HepG2 (cell line): Measurements from ENCODE around the gene AKT2. TPM values are rescaled to one million over a fixed set of nuclear protein-coding genes. Genes with fewer than 3 reads are reported as not detected.

Experiments used
- HOXA3 ChIP-seq: sonication (generic); formaldehyde crosslinking; IDR thresholded peaks from 2 replicates; pipeline ENCODE4 v1.5.0; 2020; ENCODE audit warnings: missing genetic modification reagents
- KDM2A ChIP-seq: sonication (generic); formaldehyde crosslinking; IDR thresholded peaks from 2 replicates; pipeline ENCODE4 v1.4.0; 2020; ENCODE audit warnings: low read depth, missing genetic modification reagents, borderline replicate concordance
- POLR2AphosphoS2 ChIP-seq: IDR thresholded peaks from 2 replicates; pipeline ENCODE4 v1.6.1; 2011; ENCODE audit warnings: low read depth, low read length, improper control_type of control experiment
- RARA ChIP-seq: IDR thresholded peaks from 2 replicates; pipeline ENCODE4 v1.6.1; 2016; ENCODE audit warnings: missing genetic modification reagents, missing compliant biosample characterization
- SP1 ChIP-seq, 2 experiments: fragments of 450-650 bp in 1 of 2; sonication (generic) in 1 of 2; formaldehyde crosslinking in 1 of 2; IDR thresholded peaks; 2 replicates each; pipeline versions ENCODE4 v1.4.0 to v1.6.1; 2016 to 2020; ENCODE audit warnings: missing genetic modification reagents in 1 of 2
- ZGPAT ChIP-seq: IDR thresholded peaks from 2 replicates; pipeline ENCODE4 v1.6.1; 2016; ENCODE audit warnings: mild to moderate bottlenecking
- ZNF205 ChIP-seq: IDR thresholded peaks from 2 replicates; pipeline ENCODE4 v1.6.1; 2018; ENCODE audit warnings: missing biosample characterization, missing genetic modification reagents
- ZNF350 ChIP-seq: sonication (generic); formaldehyde crosslinking; IDR thresholded peaks from 2 replicates; pipeline ENCODE4 v1.4.0; 2020; ENCODE audit warnings: mild to moderate bottlenecking, low read depth, missing genetic modification reagents, borderline replicate concordance
- ZNF549 ChIP-seq: sonication (generic); formaldehyde crosslinking; IDR thresholded peaks from 2 replicates; pipeline ENCODE4 v1.5.0; 2020; ENCODE audit warnings: missing genetic modification reagents
- polyA plus RNA-seq, 8 experiments: library from polyadenylated mRNA; depleted of rRNA in 3 of 8; stranded (reverse) in 7 of 8; unstranded in 1 of 8; fragments of >200 nt; fragmentation: Illumina TruSeq in 4 of 8; extraction: Trizol in 4 of 8; gene quantifications; 2 replicates each; pipeline versions ENCODE4 v1.2.1 to v1.2.3, GENCODE V29; 2011 to 2016; ENCODE audit warnings: low read depth in 4 of 8, missing spikeins in 1 of 8, mixed read lengths in 1 of 8; ENCODE audit not compliant: insufficient read depth in 1 of 8
- total RNA-seq, 5 experiments: library from RNA; depleted of rRNA; stranded (reverse); fragments of >200 nt; fragmentation: Illumina TruSeq; extraction: Trizol; gene quantifications; 2 replicates each; pipeline ENCODE4 v1.2.3, GENCODE V29; 2016; ENCODE audit warnings: low read depth in 1 of 5
- TF ChIP-seq, protein P1 (sequence below): IDR thresholded peaks from 2 replicates; pipeline ENCODE4 v1.6.1; 2016; ENCODE audit warnings: low read depth, control low read depth
- TF ChIP-seq, protein P2 (sequence below): sonication (generic); formaldehyde crosslinking; IDR thresholded peaks from 2 replicates; pipeline ENCODE4 v1.4.0; 2020; ENCODE audit warnings: mild to moderate bottlenecking, missing genetic modification reagents
- TF ChIP-seq, protein P3 (sequence below): sonication (generic); formaldehyde crosslinking; conservative IDR thresholded peaks from 2 replicates; pipeline ENCODE4 v1.8.0; 2022; ENCODE audit warnings: mild to moderate bottlenecking, moderate library complexity, missing genetic modification reagents
- TF ChIP-seq, protein P4 (sequence below), 2 experiments: fragments of 450-650 bp in 1 of 2; sonication (generic) in 1 of 2; formaldehyde crosslinking; IDR thresholded peaks; 2 replicates each; pipeline versions ENCODE4 v1.5.0 to v1.8.0; 2020 to 2022; ENCODE audit warnings: mild to moderate bottlenecking in 1 of 2, missing genetic modification reagents in 1 of 2

AKT2 gene
- total and polyA plus RNA-seq, 2 of the 13 experiments (the other 11 are each of a cell fraction or from before 2014, with no cell fraction given) = 82.1 to 173 TPM

DNA sequence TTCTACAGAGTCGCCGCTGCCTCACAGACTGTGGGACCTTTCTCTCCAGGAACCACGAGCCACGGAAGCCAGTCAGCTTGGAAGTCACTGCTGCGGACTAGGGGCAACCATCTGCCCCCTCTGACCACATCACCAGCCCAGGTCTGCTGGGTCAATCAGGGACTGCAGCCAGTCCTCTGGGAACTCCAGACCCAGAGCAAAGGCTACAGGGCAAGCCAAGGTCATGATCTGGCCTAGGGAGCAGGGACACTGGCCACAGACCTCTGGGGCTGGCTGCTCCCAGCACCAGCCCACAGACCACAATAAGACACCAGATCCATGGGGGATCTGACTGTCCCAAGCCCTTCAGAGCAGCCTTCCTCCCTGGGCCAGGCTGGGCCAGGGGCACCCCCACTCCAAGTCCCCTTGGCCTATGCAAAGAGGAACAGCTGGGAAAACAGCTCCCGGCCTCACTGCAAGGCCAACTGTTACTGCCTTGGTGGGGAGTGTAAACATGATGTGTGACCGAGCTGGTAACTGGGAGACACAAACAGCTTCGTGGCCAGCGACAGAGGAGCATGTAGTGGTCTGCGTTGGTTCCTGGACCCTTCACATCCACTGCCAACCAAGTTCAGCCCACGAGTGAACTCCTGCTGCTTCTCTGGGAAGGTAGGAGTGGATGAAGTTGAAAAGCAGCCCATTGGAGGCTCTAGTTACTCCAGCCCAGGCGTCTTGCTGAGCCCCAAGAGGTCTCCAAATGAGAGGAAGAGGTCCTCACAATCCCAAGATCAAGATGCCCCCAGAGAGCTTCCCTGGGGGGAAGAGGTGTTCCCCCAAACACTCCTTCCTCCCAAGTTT, 1.5 kb downstream of the AKT2 start (continued):
- TF ChIP-seq, protein P1, sequence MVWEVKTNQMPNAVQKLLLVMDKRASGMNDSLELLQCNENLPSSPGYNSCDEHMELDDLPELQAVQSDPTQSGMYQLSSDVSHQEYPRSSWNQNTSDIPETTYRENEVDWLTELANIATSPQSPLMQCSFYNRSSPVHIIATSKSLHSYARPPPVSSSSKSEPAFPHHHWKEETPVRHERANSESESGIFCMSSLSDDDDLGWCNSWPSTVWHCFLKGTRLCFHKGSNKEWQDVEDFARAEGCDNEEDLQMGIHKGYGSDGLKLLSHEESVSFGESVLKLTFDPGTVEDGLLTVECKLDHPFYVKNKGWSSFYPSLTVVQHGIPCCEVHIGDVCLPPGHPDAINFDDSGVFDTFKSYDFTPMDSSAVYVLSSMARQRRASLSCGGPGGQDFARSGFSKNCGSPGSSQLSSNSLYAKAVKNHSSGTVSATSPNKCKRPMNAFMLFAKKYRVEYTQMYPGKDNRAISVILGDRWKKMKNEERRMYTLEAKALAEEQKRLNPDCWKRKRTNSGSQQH (CRISPR knock-in tag) = no peak
- TF ChIP-seq ZNF350 (CRISPR knock-in tag) (peak; percentile 86), ZNF549 (no peak), RARA (peak; percentile 89), KDM2A (CRISPR knock-in tag) (no peak), SP1 (IDR thresholded peaks at IDR 0.05) (no peak), SP1 (CRISPR knock-in tag; IDR thresholded peaks at IDR 0.05) (no peak), ZGPAT (CRISPR knock-in tag) (0 out of 2 replicates have a peak, but pooled peaks have one; percentile 17), ZNF205 (CRISPR knock-in tag) (no peak), POLR2AphosphoS2 (no peak), HOXA3 (CRISPR knock-in tag) (peak; percentile 60)
- TF ChIP-seq, protein P2, sequence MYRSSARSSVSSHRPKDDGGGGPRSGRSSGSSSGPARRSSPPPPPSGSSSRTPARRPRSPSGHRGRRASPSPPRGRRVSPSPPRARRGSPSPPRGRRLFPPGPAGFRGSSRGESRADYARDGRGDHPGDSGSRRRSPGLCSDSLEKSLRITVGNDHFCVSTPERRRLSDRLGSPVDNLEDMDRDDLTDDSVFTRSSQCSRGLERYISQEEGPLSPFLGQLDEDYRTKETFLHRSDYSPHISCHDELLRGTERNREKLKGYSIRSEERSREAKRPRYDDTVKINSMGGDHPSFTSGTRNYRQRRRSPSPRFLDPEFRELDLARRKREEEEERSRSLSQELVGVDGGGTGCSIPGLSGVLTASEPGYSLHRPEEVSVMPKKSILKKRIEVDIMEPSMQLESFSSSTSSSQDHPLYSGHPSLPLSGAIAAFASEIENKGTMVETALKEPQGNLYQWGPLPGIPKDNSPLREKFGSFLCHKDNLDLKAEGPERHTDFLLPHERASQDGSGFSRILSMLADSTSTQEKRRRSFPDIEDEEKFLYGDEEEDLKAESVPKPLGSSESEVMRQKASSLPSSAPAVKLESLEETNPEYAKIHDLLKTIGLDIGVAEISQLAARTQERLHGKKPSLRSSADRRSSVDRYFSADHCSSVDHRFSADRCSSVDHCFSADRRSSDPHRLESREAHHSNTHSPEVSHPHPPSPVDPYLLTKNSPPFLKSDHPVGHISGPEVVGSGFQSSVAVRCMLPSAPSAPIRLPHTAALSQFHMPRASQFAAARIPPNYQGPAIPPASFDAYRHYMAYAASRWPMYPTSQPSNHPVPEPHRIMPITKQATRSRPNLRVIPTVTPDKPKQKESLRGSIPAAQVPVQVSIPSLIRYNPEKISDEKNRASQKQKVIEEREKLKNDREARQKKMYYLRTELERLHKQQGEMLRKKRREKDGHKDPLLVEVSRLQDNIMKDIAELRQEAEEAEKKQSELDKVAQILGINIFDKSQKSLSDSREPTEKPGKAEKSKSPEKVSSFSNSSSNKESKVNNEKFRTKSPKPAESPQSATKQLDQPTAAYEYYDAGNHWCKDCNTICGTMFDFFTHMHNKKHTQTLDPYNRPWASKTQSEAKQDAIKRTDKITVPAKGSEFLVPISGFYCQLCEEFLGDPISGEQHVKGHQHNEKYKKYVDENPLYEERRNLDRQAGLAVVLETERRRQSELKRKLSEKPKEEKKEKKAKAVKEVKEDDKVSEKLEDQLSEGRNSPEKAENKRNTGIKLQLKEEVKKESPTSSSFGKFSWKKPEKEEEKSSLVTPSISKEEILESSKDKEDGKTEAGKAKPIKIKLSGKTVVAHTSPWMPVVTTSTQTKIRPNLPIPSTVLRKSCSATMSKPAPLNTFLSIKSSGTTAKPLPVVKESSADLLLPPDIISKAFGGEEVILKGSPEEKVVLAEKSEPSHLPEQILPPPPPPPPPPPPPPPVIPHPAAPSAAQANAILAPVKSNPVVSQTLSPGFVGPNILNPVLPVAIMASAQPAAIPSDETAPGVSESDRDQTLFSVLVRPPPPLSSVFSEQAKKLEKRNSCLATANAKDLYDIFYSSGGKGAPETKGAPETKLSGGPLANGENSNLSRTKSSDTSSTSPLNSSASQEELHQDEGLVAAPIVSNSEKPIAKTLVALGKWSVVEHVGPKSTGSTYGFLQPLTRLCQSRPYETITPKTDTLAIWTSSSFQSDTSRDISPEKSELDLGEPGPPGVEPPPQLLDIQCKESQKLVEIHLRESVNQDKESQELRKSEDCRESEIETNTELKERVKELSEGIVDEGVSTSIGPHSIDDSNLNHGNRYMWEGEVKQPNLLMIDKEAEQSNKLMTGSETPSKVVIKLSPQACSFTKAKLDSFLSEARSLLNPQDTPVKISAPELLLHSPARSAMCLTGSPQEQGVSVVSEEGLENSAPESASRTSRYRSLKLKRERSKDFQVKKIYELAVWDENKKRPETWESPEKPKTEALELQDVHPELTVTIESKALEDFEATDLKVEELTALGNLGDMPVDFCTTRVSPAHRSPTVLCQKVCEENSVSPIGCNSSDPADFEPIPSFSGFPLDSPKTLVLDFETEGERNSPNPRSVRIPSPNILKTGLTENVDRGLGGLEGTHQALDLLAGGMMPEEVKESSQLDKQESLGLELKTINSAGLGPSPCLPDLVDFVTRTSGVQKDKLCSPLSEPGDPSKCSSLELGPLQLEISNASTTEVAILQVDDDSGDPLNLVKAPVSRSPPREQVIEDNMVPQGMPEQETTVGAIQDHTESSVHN (CRISPR knock-in tag) = 0 out of 2 replicates have a peak, but pooled peaks have one; percentile 27
- TF ChIP-seq, protein P3, sequence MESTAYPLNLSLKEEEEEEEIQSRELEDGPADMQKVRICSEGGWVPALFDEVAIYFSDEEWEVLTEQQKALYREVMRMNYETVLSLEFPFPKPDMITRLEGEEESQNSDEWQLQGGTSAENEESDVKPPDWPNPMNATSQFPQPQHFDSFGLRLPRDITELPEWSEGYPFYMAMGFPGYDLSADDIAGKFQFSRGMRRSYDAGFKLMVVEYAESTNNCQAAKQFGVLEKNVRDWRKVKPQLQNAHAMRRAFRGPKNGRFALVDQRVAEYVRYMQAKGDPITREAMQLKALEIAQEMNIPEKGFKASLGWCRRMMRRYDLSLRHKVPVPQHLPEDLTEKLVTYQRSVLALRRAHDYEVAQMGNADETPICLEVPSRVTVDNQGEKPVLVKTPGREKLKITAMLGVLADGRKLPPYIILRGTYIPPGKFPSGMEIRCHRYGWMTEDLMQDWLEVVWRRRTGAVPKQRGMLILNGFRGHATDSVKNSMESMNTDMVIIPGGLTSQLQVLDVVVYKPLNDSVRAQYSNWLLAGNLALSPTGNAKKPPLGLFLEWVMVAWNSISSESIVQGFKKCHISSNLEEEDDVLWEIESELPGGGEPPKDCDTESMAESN (CRISPR knock-in tag) = peak; percentile 68; the same call in 1 of the 2 replicates
- TF ChIP-seq, protein P4, sequence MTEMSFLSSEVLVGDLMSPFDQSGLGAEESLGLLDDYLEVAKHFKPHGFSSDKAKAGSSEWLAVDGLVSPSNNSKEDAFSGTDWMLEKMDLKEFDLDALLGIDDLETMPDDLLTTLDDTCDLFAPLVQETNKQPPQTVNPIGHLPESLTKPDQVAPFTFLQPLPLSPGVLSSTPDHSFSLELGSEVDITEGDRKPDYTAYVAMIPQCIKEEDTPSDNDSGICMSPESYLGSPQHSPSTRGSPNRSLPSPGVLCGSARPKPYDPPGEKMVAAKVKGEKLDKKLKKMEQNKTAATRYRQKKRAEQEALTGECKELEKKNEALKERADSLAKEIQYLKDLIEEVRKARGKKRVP (CRISPR knock-in tag; IDR thresholded peaks at IDR 0.05) = no peak
